ENCODE measurements around the gene CD8B2.
"Not testable (repeated sequence)": the region's sequence is repeated elsewhere in the genome, so short reads cannot be mapped to it uniquely, and the experiment has no call there.

The CD8B2 gene

GRCh38 chr2:106513391-106513790 lies 26.2 kb downstream of the CD8B2 start:
- DNase-seq: not testable (repeated sequence)

- not testable (repeated sequence) for DNase-seq
These were observed 27.7 kb downstream of the CD8B2 start for GRCh38 chr2:106514827-106515226.

- no peak for DNase-seq
These were observed 29.3 kb downstream of the CD8B2 start for GRCh38 chr2:106516436-106516835.

GRCh38 chr2:106516864-106517263 lies 29.7 kb downstream of the CD8B2 start:
- DNase-seq: no peak

GRCh38 chr2:106517329-106517728 lies 30.2 kb downstream of the CD8B2 start:
- DNase-seq: no peak

- no peak for DNase-seq
These were observed 32.6 kb downstream of the CD8B2 start for GRCh38 chr2:106519767-106520166.

GRCh38 chr2:106521016-106521415 lies 33.9 kb downstream of the CD8B2 start:
- no peak for DNase-seq

- no peak for DNase-seq
These were observed 37.0 kb downstream of the CD8B2 start for GRCh38 chr2:106523976-106524665.

GRCh38 chr2:106530866-106531265 lies 43.7 kb downstream of the CD8B2 start:
- DNase-seq: no peak

GRCh38 chr2:106531676-106532214 lies 44.6 kb downstream of the CD8B2 start:
- no peak for DNase-seq

GRCh38 chr2:106532236-106532635 lies 45.1 kb downstream of the CD8B2 start:
- no peak for DNase-seq

GRCh38 chr2:106534471-106534870 lies 47.3 kb downstream of the CD8B2 start:
- no peak for DNase-seq

- peak; percentile 36 for DNase-seq
These were observed 49.3 kb downstream of the CD8B2 start for GRCh38 chr2:106536490-106536889.

- DNase-seq: no peak
These were observed 49.9 kb downstream of the CD8B2 start for GRCh38 chr2:106537047-106537446.

GRCh38 chr2:106537791-106538191 lies 50.6 kb downstream of the CD8B2 start:
- DNase-seq: peak; percentile 48

GRCh38 chr2:106540886-106541285 lies 53.7 kb downstream of the CD8B2 start:
- no peak for DNase-seq

- DNase-seq: no peak
These were observed 54.2 kb downstream of the CD8B2 start for GRCh38 chr2:106541333-106541732.

- peak; percentile 55 for DNase-seq
These were observed 55.7 kb downstream of the CD8B2 start for GRCh38 chr2:106542746-106543359.

GRCh38 chr2:106545007-106545406 lies 57.8 kb downstream of the CD8B2 start:
- DNase-seq: no peak

GRCh38 chr2:106546391-106546990 lies 59.3 kb downstream of the CD8B2 start:
- no peak for DNase-seq

- DNase-seq: no peak
These were observed 60.2 kb downstream of the CD8B2 start for GRCh38 chr2:106547164-106547903.

GRCh38 chr2:106551417-106552130 lies 64.4 kb downstream of the CD8B2 start:
- DNase-seq: no peak

- DNase-seq: no peak
These were observed 65.8 kb downstream of the CD8B2 start for GRCh38 chr2:106552921-106553320.

Data from COR-L47 (cell line).